HepG2 (cell line): ENCODE results near the gene CDK2. TPM values are rescaled to one million over a fixed set of nuclear protein-coding genes. Genes with fewer than 3 reads are reported as not detected.

ENCODE experiments used
- AFF4 ChIP-seq: sonication (generic); formaldehyde crosslinking; IDR thresholded peaks from 2 replicates; pipeline ENCODE4 v1.4.0; 2020; ENCODE audit warnings: missing genetic modification reagents
- AHDC1 ChIP-seq: sonication (generic); formaldehyde crosslinking; IDR thresholded peaks from 2 replicates; pipeline ENCODE4 v1.5.1; 2020; ENCODE audit warnings: mild to moderate bottlenecking, missing genetic modification reagents, borderline replicate concordance
- ATF5 ChIP-seq: sonication (generic); formaldehyde crosslinking; IDR thresholded peaks from 2 replicates; pipeline ENCODE4 v1.4.0; 2020; ENCODE audit warnings: mild to moderate bottlenecking, low read depth, missing genetic modification reagents
- ATF7-NPFF ChIP-seq: sonication (generic); formaldehyde crosslinking; IDR thresholded peaks from 2 replicates; pipeline ENCODE4 v1.8.1; 2023; ENCODE audit warnings: mild to moderate bottlenecking, low read depth, missing genetic modification reagents, moderate library complexity
- ATRX ChIP-seq: sonication (generic); formaldehyde crosslinking; IDR thresholded peaks from 2 replicates; pipeline ENCODE4 v1.4.0; 2020; ENCODE audit warnings: missing genetic modification reagents, borderline replicate concordance
- HOXA9 ChIP-seq: sonication (generic); formaldehyde crosslinking; IDR thresholded peaks from 2 replicates; pipeline ENCODE4 v1.8.1; 2022; ENCODE audit warnings: missing genetic modification reagents, mild to moderate bottlenecking, moderate library complexity, borderline replicate concordance
- MEIS1 ChIP-seq: sonication (generic); formaldehyde crosslinking; IDR thresholded peaks from 2 replicates; pipeline ENCODE4 v1.9.0; 2021; ENCODE audit warnings: mild to moderate bottlenecking, missing genetic modification reagents, moderate library complexity, borderline replicate concordance
- NFIB ChIP-seq: sonication (generic); formaldehyde crosslinking; IDR thresholded peaks from 2 replicates; pipeline ENCODE4 v1.9.0; 2021; ENCODE audit warnings: missing genetic modification reagents, mild to moderate bottlenecking, borderline replicate concordance
- PHF21A ChIP-seq: sonication (generic); formaldehyde crosslinking; IDR thresholded peaks from 2 replicates; pipeline ENCODE4 v1.5.0; 2020; ENCODE audit warnings: mild to moderate bottlenecking, missing genetic modification reagents
- RBAK ChIP-seq: sonication (generic); formaldehyde crosslinking; IDR thresholded peaks from 2 replicates; pipeline ENCODE4 v1.5.1; 2020; ENCODE audit warnings: mild to moderate bottlenecking, missing genetic modification reagents
- REL ChIP-seq: sonication (generic); formaldehyde crosslinking; conservative IDR thresholded peaks from 2 replicates; pipeline ENCODE4 v1.8.0; 2022; ENCODE audit warnings: mild to moderate bottlenecking, missing genetic modification reagents, moderate library complexity
- ZBTB33 ChIP-seq: sonication (generic); formaldehyde crosslinking; IDR thresholded peaks from 2 replicates; pipeline ENCODE4 v1.4.0; 2020; ENCODE audit warnings: missing genetic modification reagents
- ZNF234 ChIP-seq: sonication (generic); formaldehyde crosslinking; conservative IDR thresholded peaks from 2 replicates; pipeline ENCODE4 v1.5.1; 2020; ENCODE audit warnings: mild to moderate bottlenecking, missing genetic modification reagents
- ZNF432 ChIP-seq: sonication (generic); formaldehyde crosslinking; IDR thresholded peaks from 2 replicates; pipeline ENCODE4 v1.5.0; 2020; ENCODE audit warnings: missing genetic modification reagents, mild to moderate bottlenecking, borderline replicate concordance
- ZNF788 ChIP-seq: sonication (generic); formaldehyde crosslinking; IDR thresholded peaks from 2 replicates; pipeline ENCODE4 v1.5.0; 2020; ENCODE audit warnings: mild to moderate bottlenecking, missing genetic modification reagents, borderline replicate concordance
- polyA plus RNA-seq, 8 experiments: library from polyadenylated mRNA; depleted of rRNA in 3 of 8; stranded (reverse) in 7 of 8; unstranded in 1 of 8; fragments of >200 nt; fragmentation: Illumina TruSeq in 4 of 8; extraction: Trizol in 4 of 8; gene quantifications; 2 replicates each; pipeline versions ENCODE4 v1.2.1 to v1.2.3, GENCODE V29; 2011 to 2016; ENCODE audit warnings: low read depth in 4 of 8, missing spikeins in 1 of 8, mixed read lengths in 1 of 8; ENCODE audit not compliant: insufficient read depth in 1 of 8
- total RNA-seq, 5 experiments: library from RNA; depleted of rRNA; stranded (reverse); fragments of >200 nt; fragmentation: Illumina TruSeq; extraction: Trizol; gene quantifications; 2 replicates each; pipeline ENCODE4 v1.2.3, GENCODE V29; 2016; ENCODE audit warnings: low read depth in 1 of 5

Gene CDK2
- total and polyA plus RNA-seq, 2 of the 13 experiments (the other 11 are each of a cell fraction or from before 2014, with no cell fraction given) = 47.5 to 52.6 TPM

- TF ChIP-seq ATRX = no peak
- TF ChIP-seq HOXA9 (CRISPR knock-in tag) = no peak
- TF ChIP-seq ZNF432 (CRISPR knock-in tag) = no peak
- no peak for TF ChIP-seq NFIB (CRISPR knock-in tag)
- peak; percentile 31; the same call in 1 of the 2 replicates for TF ChIP-seq PHF21A (CRISPR knock-in tag)
- no peak for TF ChIP-seq AFF4 (CRISPR knock-in tag)
- TF ChIP-seq ZNF234 (CRISPR knock-in tag) = no peak
- no peak for TF ChIP-seq ATF7-NPFF
- TF ChIP-seq ZBTB33 (CRISPR knock-in tag) = no peak
- TF ChIP-seq ATF5 (CRISPR knock-in tag) = no peak
- no peak for TF ChIP-seq REL (CRISPR knock-in tag)
- peak; percentile 75; the same call in 1 of the 2 replicates for TF ChIP-seq MEIS1 (CRISPR knock-in tag)
- TF ChIP-seq RBAK (CRISPR knock-in tag) = no peak
- no peak for TF ChIP-seq ZNF788 (CRISPR knock-in tag)
- TF ChIP-seq AHDC1 = no peak; the same call in 1 of the 2 replicates
Observed at GRCh38 chr12:55966408-55967281, at the start of gene CDK2 (continued).
